SU-DHL-6 (cell line): Measurements from ENCODE around the gene COL16A1.

Experiments
- H2AFZ ChIP-seq: fragments of 200-600 bp; sonication (generic); 2 replicates; pipeline ENCODE4 v1.6.1; 2014; ENCODE audit warnings: low read depth, mild to moderate bottlenecking, moderate library complexity, mixed read lengths, antibody characterized with exemption, low read length; ENCODE audit not compliant: severe bottlenecking
- H3F3A ChIP-seq: fragments of 200-600 bp; shearing (Covaris generic); 2 replicates; pipeline ENCODE4 v1.6.0; 2016; ENCODE audit warnings: antibody characterized with exemption, mild to moderate bottlenecking; ENCODE audit not compliant: insufficient read depth
- H3K27ac ChIP-seq: fragments of 200-600 bp; sonication (generic); 2 replicates; pipeline ENCODE4 v1.5.1; 2016; ENCODE audit warnings: low read depth, mild to moderate bottlenecking, low read length, moderate library complexity, mixed read lengths
- H3K27me3 ChIP-seq: fragments of 200-600 bp; sonication (generic), shearing (Covaris generic); 2 replicates; pipeline ENCODE4 v1.6.0; 2014; ENCODE audit warnings: mild to moderate bottlenecking, low read length
- H3K36me3 ChIP-seq: fragments of 200-600 bp; sonication (generic); 2 replicates; pipeline ENCODE4 v1.6.1; 2014; ENCODE audit warnings: mild to moderate bottlenecking, low read length, mixed read lengths
- H3K4me2 ChIP-seq: fragments of 300-600, 200-600 bp; shearing (Covaris generic), sonication (generic); 2 replicates; pipeline ENCODE4 v1.6.0; 2014; ENCODE audit warnings: low read length, low read depth, mild to moderate bottlenecking; ENCODE audit not compliant: poor library complexity, severe bottlenecking
- H3K4me3 ChIP-seq: fragments of 200-600 bp; sonication (generic); 2 replicates; pipeline ENCODE4 v1.5.1; 2014; ENCODE audit warnings: antibody characterized with exemption, low read length, mild to moderate bottlenecking, mixed read lengths; ENCODE audit not compliant: insufficient read depth, poor library complexity, severe bottlenecking
- H3K79me2 ChIP-seq: fragments of 200-600 bp; sonication (generic); 2 replicates; pipeline ENCODE4 v1.6.1; 2014; ENCODE audit warnings: mild to moderate bottlenecking, low read length, moderate library complexity; ENCODE audit not compliant: insufficient read depth
- H3K9ac ChIP-seq: fragments of 200-600 bp; sonication (generic); 2 replicates; pipeline ENCODE4 v1.7.0; 2014; ENCODE audit warnings: mild to moderate bottlenecking, low read length
- H3K9me2 ChIP-seq: fragments of 200-600 bp; sonication (generic); replicated peaks from 2 replicates; pipeline ENCODE4 v1.6.1; 2014; ENCODE audit warnings: low read length; ENCODE audit not compliant: insufficient read depth
- H3K9me3 ChIP-seq: fragments of 200-600 bp; sonication (generic); 2 replicates; pipeline ENCODE4 v1.6.1; 2014; ENCODE audit warnings: low read length, mixed read lengths; ENCODE audit not compliant: insufficient read depth
- H4K20me1 ChIP-seq: fragments of 200-600 bp; sonication (generic); 2 replicates; pipeline ENCODE4 v1.6.1; 2014; ENCODE audit warnings: low read depth, mild to moderate bottlenecking, antibody characterized with exemption, low read length, moderate library complexity, mixed read lengths
- EZH2phosphoT487 ChIP-seq: fragments of 200-600 bp; sonication (generic), shearing (Covaris generic); conservative IDR thresholded peaks from 2 replicates; pipeline ENCODE4 v1.6.1; 2018; ENCODE audit warnings: mild to moderate bottlenecking, antibody characterized with exemption, low read length, moderate library complexity, mixed read lengths
- TF ChIP-seq, protein P1 (sequence below): fragments of 200-600 bp; sonication (generic); IDR thresholded peaks from one replicate; pipeline ENCODE4 v1.5.1; 2017; ENCODE audit warnings: antibody characterized with exemption, mild to moderate bottlenecking, low read length, moderate library complexity; ENCODE audit not compliant: insufficient read depth, poor library complexity, severe bottlenecking

The COL16A1 gene

DNA sequence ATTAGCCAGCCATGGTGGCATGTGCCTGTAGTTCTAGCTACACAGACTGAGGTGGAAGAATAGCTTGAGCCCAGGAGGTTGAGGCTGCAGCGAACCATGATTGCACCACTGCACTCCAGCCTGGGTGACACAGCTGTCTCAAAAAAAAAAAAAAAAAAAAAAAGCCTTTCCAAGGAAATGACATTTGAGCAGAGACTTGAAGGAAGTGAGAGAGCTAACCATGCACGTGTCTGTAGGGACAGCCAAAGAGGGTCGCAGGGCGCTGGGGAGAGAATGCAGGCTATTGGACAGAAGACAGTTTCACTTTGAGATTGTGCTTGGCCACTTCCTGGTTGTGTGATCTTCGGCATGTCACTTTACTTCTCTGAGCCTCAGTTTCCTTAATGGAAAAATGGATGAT, 79.5 kb downstream of the COL16A1 start:
- Histone ChIP-seq H2AFZ (no peak overlapping the region), H3K4me2 (no peak overlapping the region), H3K9ac (no peak overlapping the region), H3K27ac (no peak overlapping the region), H3K79me2 (no peaks in the 10 kb centered on the region), H3K9me3 (no peaks in the 10 kb centered on the region), H3K27me3 (no peaks in the 10 kb centered on the region), H3F3A (no peaks in the 10 kb centered on the region), H3K4me3 (no peak overlapping the region), H3K9me2 (no peaks in the 10 kb centered on the region), H4K20me1 (no peaks in the 10 kb centered on the region), H3K36me3 (no peaks in the 10 kb centered on the region)
- TF ChIP-seq, protein P1, sequence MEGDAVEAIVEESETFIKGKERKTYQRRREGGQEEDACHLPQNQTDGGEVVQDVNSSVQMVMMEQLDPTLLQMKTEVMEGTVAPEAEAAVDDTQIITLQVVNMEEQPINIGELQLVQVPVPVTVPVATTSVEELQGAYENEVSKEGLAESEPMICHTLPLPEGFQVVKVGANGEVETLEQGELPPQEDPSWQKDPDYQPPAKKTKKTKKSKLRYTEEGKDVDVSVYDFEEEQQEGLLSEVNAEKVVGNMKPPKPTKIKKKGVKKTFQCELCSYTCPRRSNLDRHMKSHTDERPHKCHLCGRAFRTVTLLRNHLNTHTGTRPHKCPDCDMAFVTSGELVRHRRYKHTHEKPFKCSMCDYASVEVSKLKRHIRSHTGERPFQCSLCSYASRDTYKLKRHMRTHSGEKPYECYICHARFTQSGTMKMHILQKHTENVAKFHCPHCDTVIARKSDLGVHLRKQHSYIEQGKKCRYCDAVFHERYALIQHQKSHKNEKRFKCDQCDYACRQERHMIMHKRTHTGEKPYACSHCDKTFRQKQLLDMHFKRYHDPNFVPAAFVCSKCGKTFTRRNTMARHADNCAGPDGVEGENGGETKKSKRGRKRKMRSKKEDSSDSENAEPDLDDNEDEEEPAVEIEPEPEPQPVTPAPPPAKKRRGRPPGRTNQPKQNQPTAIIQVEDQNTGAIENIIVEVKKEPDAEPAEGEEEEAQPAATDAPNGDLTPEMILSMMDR = no peak
- no peak for TF ChIP-seq EZH2phosphoT487

GRCh38 chr1:31623365-31623764, 80.5 kb downstream of the COL16A1 start:
- Histone ChIP-seq H3K27ac (no peak overlapping the region), H3F3A (no peaks in the 10 kb centered on the region), H3K9ac (no peak overlapping the region), H3K9me2 (no peaks in the 10 kb centered on the region), H3K27me3 (no peaks in the 10 kb centered on the region), H4K20me1 (no peaks in the 10 kb centered on the region), H2AFZ (no peak overlapping the region), H3K79me2 (no peaks in the 10 kb centered on the region), H3K4me3 (no peak overlapping the region), H3K4me2 (no peak overlapping the region), H3K9me3 (no peaks in the 10 kb centered on the region), H3K36me3 (no peaks in the 10 kb centered on the region)
- TF ChIP-seq, protein P1 = no peak
- no peak for TF ChIP-seq EZH2phosphoT487

- no peaks in the 10 kb centered on the region for H3K9me3 ChIP-seq
- no peak overlapping the region for H3K4me2 ChIP-seq
- H3K79me2 ChIP-seq = no peaks in the 10 kb centered on the region
- H3K27ac ChIP-seq = no peak overlapping the region
- H4K20me1 ChIP-seq = no peaks in the 10 kb centered on the region
- no peak overlapping the region for H3K4me3 ChIP-seq
- H3K27me3 ChIP-seq = no peaks in the 10 kb centered on the region
- H3K9ac ChIP-seq = no peak overlapping the region
- no peaks in the 10 kb centered on the region for H3F3A ChIP-seq
- no peak for TF ChIP-seq EZH2phosphoT487
- TF ChIP-seq, protein P1 = no peak
- no peaks in the 10 kb centered on the region for H3K9me2 ChIP-seq
- no peaks in the 10 kb centered on the region for H3K36me3 ChIP-seq
- H2AFZ ChIP-seq = no peak overlapping the region
These were observed 81.7 kb downstream of the COL16A1 start for GRCh38 chr1:31621847-31622730.
